Neural cell (in vitro differentiated cells): Measurements from ENCODE around the gene DPPA4. TPM values are rescaled to one million over a fixed set of nuclear protein-coding genes. Genes with fewer than 3 reads are reported as not detected.

Source experiments
- H2AFZ ChIP-seq: fragments of 200-600, 300-800 bp; sonication (generic), shearing (Covaris generic); 2 replicates; pipeline ENCODE4 v1.6.0; 2014; ENCODE audit warnings: low read depth, mild to moderate bottlenecking, antibody characterized with exemption, low read length, moderate library complexity
- H3F3A ChIP-seq: fragments of 200-600 bp; shearing (Covaris generic); 2 replicates; pipeline ENCODE4 v1.6.1; 2016; ENCODE audit warnings: mild to moderate bottlenecking, moderate library complexity, mixed read lengths, antibody characterized with exemption, low read length; ENCODE audit not compliant: insufficient read depth, poor library complexity, severe bottlenecking
- H3K27ac ChIP-seq: fragments of 200-600, 300-800 bp; sonication (generic), shearing (Covaris generic); 2 replicates; pipeline ENCODE4 v1.5.1; 2014; ENCODE audit warnings: mild to moderate bottlenecking, low read length, moderate library complexity
- H3K27me3 ChIP-seq: fragments of 300-800, 200-600 bp; sonication (generic), shearing (Covaris generic); 2 replicates; pipeline ENCODE4 v1.6.0; 2014; ENCODE audit warnings: mild to moderate bottlenecking, low read depth, low read length, moderate library complexity; ENCODE audit not compliant: insufficient read depth
- H3K36me3 ChIP-seq: fragments of 300-800, 200-600 bp; sonication (generic), shearing (Covaris generic); 2 replicates; pipeline ENCODE4 v1.5.1; 2014; ENCODE audit warnings: mild to moderate bottlenecking, antibody characterized with exemption, low read length, moderate library complexity; ENCODE audit not compliant: insufficient read depth
- H3K4me2 ChIP-seq: fragments of 300-800, 200-600 bp; sonication (generic), shearing (Covaris generic); 2 replicates; pipeline ENCODE4 v1.6.0; 2014; ENCODE audit warnings: mild to moderate bottlenecking, low read length
- H3K4me3 ChIP-seq: fragments of 300-800, 200-600 bp; sonication (generic), shearing (Covaris generic); 2 replicates; pipeline ENCODE4 v1.5.1; 2014; ENCODE audit warnings: mild to moderate bottlenecking, low read length, moderate library complexity
- H3K79me2 ChIP-seq: fragments of 200-600 bp; shearing (Covaris generic); replicated peaks from 2 replicates; pipeline ENCODE4 v1.6.0; 2014; ENCODE audit warnings: mild to moderate bottlenecking, low read length, moderate library complexity; ENCODE audit not compliant: insufficient read depth
- H3K9ac ChIP-seq: fragments of 300-800, 200-600 bp; sonication (generic), shearing (Covaris generic); 2 replicates; pipeline ENCODE4 v1.6.1; 2016; ENCODE audit warnings: mild to moderate bottlenecking, low read length, mixed read lengths
- H3K9me2 ChIP-seq: fragments of 200-600 bp; shearing (Covaris generic); 2 replicates; pipeline ENCODE4 v1.6.1; 2016; ENCODE audit warnings: mild to moderate bottlenecking, low read length, mixed read lengths; ENCODE audit not compliant: insufficient read depth
- H3K9me3 ChIP-seq: fragments of 200-600, 300-800 bp; sonication (generic), shearing (Covaris generic); 2 replicates; pipeline ENCODE4 v1.6.1; 2016; ENCODE audit warnings: mild to moderate bottlenecking, mixed run types, low read length, moderate library complexity, mixed read lengths
- H4K20me1 ChIP-seq: fragments of 200-600 bp; shearing (Covaris generic); 2 replicates; pipeline ENCODE4 v1.6.1; 2016; ENCODE audit warnings: mild to moderate bottlenecking, mixed run types; ENCODE audit not compliant: insufficient read depth
- EP300 ChIP-seq: fragments of 450-650 bp; conservative IDR thresholded peaks from 2 replicates; pipeline ENCODE4 v1.6.1; 2014; ENCODE audit warnings: antibody characterized with exemption, mild to moderate bottlenecking, moderate library complexity; ENCODE audit not compliant: poor library complexity, severe bottlenecking
- EZH2 ChIP-seq: fragments of 200-600, 300-800 bp; shearing (Covaris generic), sonication (generic); IDR thresholded peaks from 2 replicates; pipeline ENCODE4 v1.6.1; 2014; ENCODE audit warnings: antibody characterized with exemption, low read length, borderline replicate concordance, mild to moderate bottlenecking; ENCODE audit not compliant: insufficient read depth, poor library complexity, severe bottlenecking
- MXI1 ChIP-seq: fragments of 450-650 bp; conservative IDR thresholded peaks from 2 replicates; pipeline ENCODE4 v1.6.1; 2014; ENCODE audit warnings: antibody characterized with exemption, mild to moderate bottlenecking; ENCODE audit not compliant: poor library complexity, severe bottlenecking
- POLR2AphosphoS5 ChIP-seq: IDR thresholded peaks from 2 replicates; pipeline ENCODE4 v1.6.1; 2012
- RAD21 ChIP-seq: fragments of 450-650 bp; conservative IDR thresholded peaks from 2 replicates; pipeline ENCODE4 v1.6.1; 2014; ENCODE audit warnings: antibody characterized with exemption, mild to moderate bottlenecking, moderate library complexity
- SMC3 ChIP-seq: fragments of 450-650 bp; conservative IDR thresholded peaks from 2 replicates; pipeline ENCODE4 v1.6.1; 2014; ENCODE audit warnings: antibody characterized with exemption, mild to moderate bottlenecking, moderate library complexity; ENCODE audit not compliant: poor library complexity
- TAF1 ChIP-seq: IDR thresholded peaks from 2 replicates; pipeline ENCODE4 v1.6.1; 2012; ENCODE audit warnings: low read depth
- polyA plus RNA-seq: library from polyadenylated mRNA; depleted of rRNA; stranded (reverse); fragments of >200 nt; gene quantifications from 2 replicates; pipeline ENCODE4 v1.2.3, GENCODE V29; 2014
- TF ChIP-seq, protein P1 (sequence below): fragments of 450-650 bp; IDR thresholded peaks from 2 replicates; pipeline ENCODE4 v1.5.1; 2014; ENCODE audit warnings: antibody characterized with exemption, mild to moderate bottlenecking, moderate library complexity; ENCODE audit not compliant: poor library complexity, severe bottlenecking
- TF ChIP-seq, protein P2 (sequence below): IDR thresholded peaks from 2 replicates; pipeline ENCODE4 v1.6.1; 2012; ENCODE audit warnings: borderline replicate concordance

DPPA4 gene
- polyA plus RNA-seq, 1 donor from 2014 or later = 1.6 TPM

DNA sequence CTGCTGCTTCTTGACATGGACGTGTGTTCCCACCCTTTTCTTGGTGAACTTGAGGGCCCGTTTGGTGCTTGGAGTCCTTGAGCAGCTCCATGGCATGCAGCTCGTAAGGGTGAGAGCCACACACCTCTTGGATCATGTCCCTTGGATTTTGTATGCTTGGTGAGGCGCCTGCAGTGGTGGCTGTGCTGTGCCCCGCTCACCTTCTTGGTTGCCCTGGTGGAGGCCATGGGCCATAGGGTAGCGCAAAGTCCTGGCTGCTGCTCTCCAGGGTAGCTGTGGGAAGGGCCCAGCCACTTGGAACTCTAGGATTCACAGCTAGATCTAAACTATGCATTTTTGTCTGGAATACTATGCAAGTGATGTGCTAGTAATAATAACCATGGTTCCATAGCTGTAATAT is 26.7 kb upstream of the DPPA4 start:
- no peak overlapping the region for H3K27ac ChIP-seq
- H4K20me1 ChIP-seq = no peaks in the 10 kb centered on the region
- H3K9me3 ChIP-seq = no peaks in the 10 kb centered on the region
- TF ChIP-seq POLR2AphosphoS5 (no peak), EZH2 (no peak), EP300 (no peak)
- H3K27me3 ChIP-seq = no peaks in the 10 kb centered on the region
- no peaks in the 10 kb centered on the region for H3K79me2 ChIP-seq
- H3K36me3 ChIP-seq = no peaks in the 10 kb centered on the region
- no peak overlapping the region for H3K4me3 ChIP-seq
- no peaks in the 10 kb centered on the region for H3K9me2 ChIP-seq
- H3K9ac ChIP-seq = no peak overlapping the region
- no peaks in the 10 kb centered on the region for H3F3A ChIP-seq
- no peak overlapping the region for H2AFZ ChIP-seq
- H3K4me2 ChIP-seq = no peak overlapping the region

DNA sequence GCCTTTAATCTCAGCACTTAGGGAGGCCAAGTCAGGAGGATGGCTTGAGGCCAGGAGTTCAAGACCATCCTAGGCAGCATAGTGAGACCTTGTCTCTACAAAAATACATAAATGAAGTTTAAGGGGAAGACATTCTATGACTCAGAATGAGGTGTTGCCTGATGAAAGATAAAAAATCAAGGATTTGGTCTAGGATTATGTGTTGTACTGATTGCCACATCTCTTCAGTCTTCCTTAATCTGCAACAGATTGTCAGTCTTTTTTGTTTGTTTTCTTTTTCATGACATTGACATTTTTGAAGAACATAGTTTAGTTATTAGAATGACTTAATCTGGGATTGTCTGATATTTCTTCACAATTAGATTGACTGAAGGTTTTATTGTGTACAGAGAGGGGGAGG is 26.3 kb upstream of the DPPA4 start:
- H3K27ac ChIP-seq = no peak overlapping the region
- H4K20me1 ChIP-seq = no peaks in the 10 kb centered on the region
- H3F3A ChIP-seq = no peaks in the 10 kb centered on the region
- no peak overlapping the region for H3K4me3 ChIP-seq
- no peak overlapping the region for H3K4me2 ChIP-seq
- H3K9me3 ChIP-seq = no peaks in the 10 kb centered on the region
- no peaks in the 10 kb centered on the region for H3K9me2 ChIP-seq
- no peaks in the 10 kb centered on the region for H3K79me2 ChIP-seq
- H2AFZ ChIP-seq = no peak overlapping the region
- no peak overlapping the region for H3K9ac ChIP-seq
- no peaks in the 10 kb centered on the region for H3K27me3 ChIP-seq
- H3K36me3 ChIP-seq = no peaks in the 10 kb centered on the region
- TF ChIP-seq TAF1 (no peak), RAD21 (no peak), POLR2AphosphoS5 (no peak), EZH2 (no peak), EP300 (no peak), SMC3 (no peak), MXI1 (no peak)
- TF ChIP-seq, protein P1, sequence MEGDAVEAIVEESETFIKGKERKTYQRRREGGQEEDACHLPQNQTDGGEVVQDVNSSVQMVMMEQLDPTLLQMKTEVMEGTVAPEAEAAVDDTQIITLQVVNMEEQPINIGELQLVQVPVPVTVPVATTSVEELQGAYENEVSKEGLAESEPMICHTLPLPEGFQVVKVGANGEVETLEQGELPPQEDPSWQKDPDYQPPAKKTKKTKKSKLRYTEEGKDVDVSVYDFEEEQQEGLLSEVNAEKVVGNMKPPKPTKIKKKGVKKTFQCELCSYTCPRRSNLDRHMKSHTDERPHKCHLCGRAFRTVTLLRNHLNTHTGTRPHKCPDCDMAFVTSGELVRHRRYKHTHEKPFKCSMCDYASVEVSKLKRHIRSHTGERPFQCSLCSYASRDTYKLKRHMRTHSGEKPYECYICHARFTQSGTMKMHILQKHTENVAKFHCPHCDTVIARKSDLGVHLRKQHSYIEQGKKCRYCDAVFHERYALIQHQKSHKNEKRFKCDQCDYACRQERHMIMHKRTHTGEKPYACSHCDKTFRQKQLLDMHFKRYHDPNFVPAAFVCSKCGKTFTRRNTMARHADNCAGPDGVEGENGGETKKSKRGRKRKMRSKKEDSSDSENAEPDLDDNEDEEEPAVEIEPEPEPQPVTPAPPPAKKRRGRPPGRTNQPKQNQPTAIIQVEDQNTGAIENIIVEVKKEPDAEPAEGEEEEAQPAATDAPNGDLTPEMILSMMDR = no peak
- TF ChIP-seq, protein P2, sequence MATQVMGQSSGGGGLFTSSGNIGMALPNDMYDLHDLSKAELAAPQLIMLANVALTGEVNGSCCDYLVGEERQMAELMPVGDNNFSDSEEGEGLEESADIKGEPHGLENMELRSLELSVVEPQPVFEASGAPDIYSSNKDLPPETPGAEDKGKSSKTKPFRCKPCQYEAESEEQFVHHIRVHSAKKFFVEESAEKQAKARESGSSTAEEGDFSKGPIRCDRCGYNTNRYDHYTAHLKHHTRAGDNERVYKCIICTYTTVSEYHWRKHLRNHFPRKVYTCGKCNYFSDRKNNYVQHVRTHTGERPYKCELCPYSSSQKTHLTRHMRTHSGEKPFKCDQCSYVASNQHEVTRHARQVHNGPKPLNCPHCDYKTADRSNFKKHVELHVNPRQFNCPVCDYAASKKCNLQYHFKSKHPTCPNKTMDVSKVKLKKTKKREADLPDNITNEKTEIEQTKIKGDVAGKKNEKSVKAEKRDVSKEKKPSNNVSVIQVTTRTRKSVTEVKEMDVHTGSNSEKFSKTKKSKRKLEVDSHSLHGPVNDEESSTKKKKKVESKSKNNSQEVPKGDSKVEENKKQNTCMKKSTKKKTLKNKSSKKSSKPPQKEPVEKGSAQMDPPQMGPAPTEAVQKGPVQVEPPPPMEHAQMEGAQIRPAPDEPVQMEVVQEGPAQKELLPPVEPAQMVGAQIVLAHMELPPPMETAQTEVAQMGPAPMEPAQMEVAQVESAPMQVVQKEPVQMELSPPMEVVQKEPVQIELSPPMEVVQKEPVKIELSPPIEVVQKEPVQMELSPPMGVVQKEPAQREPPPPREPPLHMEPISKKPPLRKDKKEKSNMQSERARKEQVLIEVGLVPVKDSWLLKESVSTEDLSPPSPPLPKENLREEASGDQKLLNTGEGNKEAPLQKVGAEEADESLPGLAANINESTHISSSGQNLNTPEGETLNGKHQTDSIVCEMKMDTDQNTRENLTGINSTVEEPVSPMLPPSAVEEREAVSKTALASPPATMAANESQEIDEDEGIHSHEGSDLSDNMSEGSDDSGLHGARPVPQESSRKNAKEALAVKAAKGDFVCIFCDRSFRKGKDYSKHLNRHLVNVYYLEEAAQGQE = no peak

DNA sequence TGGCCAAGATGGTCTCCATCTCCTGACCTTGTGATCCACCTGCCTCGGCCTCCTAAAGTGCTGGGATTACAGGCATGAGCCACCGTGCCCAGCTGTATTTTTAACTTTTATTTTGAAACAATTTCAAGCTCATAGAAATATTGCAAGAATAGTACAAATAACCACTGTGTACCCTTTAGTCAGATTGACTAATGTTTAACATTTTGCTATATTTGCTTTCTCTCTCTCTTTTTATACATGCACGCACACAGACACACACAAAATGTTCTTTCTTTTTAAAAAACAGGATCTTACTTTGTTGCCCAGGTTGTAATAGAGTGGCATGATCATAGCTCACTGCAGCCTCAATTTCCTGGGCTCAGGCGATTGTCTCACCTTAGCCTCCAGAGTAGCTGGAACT is 25.5 kb upstream of the DPPA4 start:
- Histone ChIP-seq H3K9me2 (no peaks in the 10 kb centered on the region), H3K36me3 (no peaks in the 10 kb centered on the region), H3K4me2 (no peak overlapping the region), H3K27ac (no peak overlapping the region), H3F3A (no peaks in the 10 kb centered on the region), H3K9me3 (no peaks in the 10 kb centered on the region), H3K27me3 (no peaks in the 10 kb centered on the region), H3K9ac (no peak overlapping the region), H2AFZ (no peak overlapping the region), H3K79me2 (no peaks in the 10 kb centered on the region), H4K20me1 (no peaks in the 10 kb centered on the region), H3K4me3 (no peak overlapping the region)
- TF ChIP-seq, protein P2 = no peak
- TF ChIP-seq, protein P1 = no peak
- TF ChIP-seq EP300 (no peak), EZH2 (no peak), TAF1 (no peak), POLR2AphosphoS5 (no peak), RAD21 (no peak), SMC3 (no peak), MXI1 (no peak)
